HepG2 (cell line): ENCODE data around the gene ZNF331. TPM values are rescaled to one million over a fixed set of nuclear protein-coding genes. Genes with fewer than 3 reads are reported as not detected.

ENCODE experiments used
- ASH2L ChIP-seq: fragments of 300-600, 200-600 bp; sonication (generic); IDR thresholded peaks from 2 replicates; pipeline ENCODE4 v1.7.0; 2017; ENCODE audit warnings: low read depth, mild to moderate bottlenecking, moderate library complexity, mixed read lengths, low read length; ENCODE audit not compliant: insufficient read length
- CBX1 ChIP-seq: IDR thresholded peaks from one replicate; pipeline ENCODE4 v1.6.1; 2016; ENCODE audit warnings: antibody characterized with exemption, low read depth
- CENPBD1 ChIP-seq: sonication (generic); formaldehyde crosslinking; IDR thresholded peaks from 2 replicates; pipeline ENCODE4 v1.8.0; 2022; ENCODE audit warnings: missing genetic modification reagents, low read depth, mild to moderate bottlenecking, borderline replicate concordance
- GLI4 ChIP-seq: sonication (generic); formaldehyde crosslinking; IDR thresholded peaks from 2 replicates; pipeline ENCODE4 v1.5.1; 2020; ENCODE audit warnings: missing genetic modification reagents, mild to moderate bottlenecking, moderate library complexity, borderline replicate concordance
- GTF3A ChIP-seq: sonication (generic); formaldehyde crosslinking; conservative IDR thresholded peaks from 2 replicates; pipeline ENCODE4 v1.4.0; 2020; ENCODE audit warnings: mild to moderate bottlenecking, missing genetic modification reagents
- HCFC1 ChIP-seq: fragments of 150-350 bp; IDR thresholded peaks from 2 replicates; pipeline ENCODE4 v1.6.1; 2014; ENCODE audit warnings: low read depth, low read length
- HOXA9 ChIP-seq: sonication (generic); formaldehyde crosslinking; IDR thresholded peaks from 2 replicates; pipeline ENCODE4 v1.8.1; 2022; ENCODE audit warnings: missing genetic modification reagents, mild to moderate bottlenecking, moderate library complexity, borderline replicate concordance
- IKZF4 ChIP-seq: sonication (generic); formaldehyde crosslinking; IDR thresholded peaks from 2 replicates; pipeline ENCODE4 v1.5.1; 2020; ENCODE audit warnings: borderline replicate concordance, mild to moderate bottlenecking, low read depth, missing genetic modification reagents; ENCODE audit errors: not compliant biosample characterization
- KAT2B ChIP-seq: fragments of 150-350 bp; IDR thresholded peaks from 2 replicates; pipeline ENCODE4 v1.6.1; 2014; ENCODE audit warnings: low read depth, low read length, borderline replicate concordance
- SAP130 ChIP-seq: IDR thresholded peaks from 2 replicates; pipeline ENCODE4 v1.6.1; 2016; ENCODE audit warnings: low read depth
- ZFP82 ChIP-seq: sonication (generic); formaldehyde crosslinking; IDR thresholded peaks from 2 replicates; pipeline ENCODE4 v1.5.1; 2020; ENCODE audit warnings: mild to moderate bottlenecking, missing genetic modification reagents, borderline replicate concordance
- ZFY ChIP-seq: sonication (generic); formaldehyde crosslinking; IDR thresholded peaks from 2 replicates; pipeline ENCODE4 v1.4.0; 2020; ENCODE audit warnings: missing genetic modification reagents
- ZNF331 ChIP-seq: sonication (generic); formaldehyde crosslinking; IDR thresholded peaks from 2 replicates; pipeline ENCODE4 v1.4.0; 2020; ENCODE audit warnings: missing genetic modification reagents
- ZNF354B ChIP-seq: sonication (generic); formaldehyde crosslinking; IDR thresholded peaks from 2 replicates; pipeline ENCODE4 v1.8.0; 2022; ENCODE audit warnings: mild to moderate bottlenecking, missing genetic modification reagents
- ZNF367 ChIP-seq: sonication (generic); formaldehyde crosslinking; IDR thresholded peaks from 2 replicates; pipeline ENCODE4 v1.4.0; 2020; ENCODE audit warnings: missing genetic modification reagents, borderline replicate concordance
- ZNF563 ChIP-seq: sonication (generic); formaldehyde crosslinking; IDR thresholded peaks from 2 replicates; pipeline ENCODE4 v1.8.0; 2022; ENCODE audit warnings: mild to moderate bottlenecking, moderate library complexity, missing genetic modification reagents
- ZNF574 ChIP-seq: sonication (generic); formaldehyde crosslinking; IDR thresholded peaks from 2 replicates; pipeline ENCODE4 v1.4.0; 2020; ENCODE audit warnings: missing genetic modification reagents
- ZNF614 ChIP-seq: IDR thresholded peaks from 2 replicates; pipeline ENCODE4 v1.6.1; 2018; ENCODE audit warnings: missing biosample characterization, missing genetic modification reagents, inconsistent platforms, borderline replicate concordance
- ZNF615 ChIP-seq: sonication (generic); formaldehyde crosslinking; IDR thresholded peaks from 2 replicates; pipeline ENCODE4 v1.5.0; 2020; ENCODE audit warnings: mild to moderate bottlenecking, missing genetic modification reagents, borderline replicate concordance
- ZNF83 ChIP-seq: sonication (generic); formaldehyde crosslinking; IDR thresholded peaks from 2 replicates; pipeline ENCODE4 v1.4.0; 2020; ENCODE audit warnings: missing genetic modification reagents, mild to moderate bottlenecking, borderline replicate concordance
- polyA plus RNA-seq, 8 experiments: library from polyadenylated mRNA; depleted of rRNA in 3 of 8; stranded (reverse) in 7 of 8; unstranded in 1 of 8; fragments of >200 nt; fragmentation: Illumina TruSeq in 4 of 8; extraction: Trizol in 4 of 8; gene quantifications; 2 replicates each; pipeline versions ENCODE4 v1.2.1 to v1.2.3, GENCODE V29; 2011 to 2016; ENCODE audit warnings: low read depth in 4 of 8, missing spikeins in 1 of 8, mixed read lengths in 1 of 8; ENCODE audit not compliant: insufficient read depth in 1 of 8
- total RNA-seq, 5 experiments: library from RNA; depleted of rRNA; stranded (reverse); fragments of >200 nt; fragmentation: Illumina TruSeq; extraction: Trizol; gene quantifications; 2 replicates each; pipeline ENCODE4 v1.2.3, GENCODE V29; 2016; ENCODE audit warnings: low read depth in 1 of 5
- TF ChIP-seq, protein P1 (sequence below): IDR thresholded peaks from 2 replicates; pipeline ENCODE4 v1.6.1; 2016; ENCODE audit warnings: missing genetic modification reagents, missing compliant biosample characterization
- TF ChIP-seq, protein P2 (sequence below): sonication (generic); formaldehyde crosslinking; IDR thresholded peaks from 2 replicates; pipeline ENCODE4 v1.4.0; 2020; ENCODE audit warnings: missing genetic modification reagents
- TF ChIP-seq, protein P3 (sequence below): IDR thresholded peaks from 2 replicates; pipeline ENCODE4 v1.6.1; 2016

Gene ZNF331
- total and polyA plus RNA-seq, 2 of the 13 experiments (the other 11 are each of a cell fraction or from before 2014, with no cell fraction given): 8.2 to 13.3 TPM

DNA sequence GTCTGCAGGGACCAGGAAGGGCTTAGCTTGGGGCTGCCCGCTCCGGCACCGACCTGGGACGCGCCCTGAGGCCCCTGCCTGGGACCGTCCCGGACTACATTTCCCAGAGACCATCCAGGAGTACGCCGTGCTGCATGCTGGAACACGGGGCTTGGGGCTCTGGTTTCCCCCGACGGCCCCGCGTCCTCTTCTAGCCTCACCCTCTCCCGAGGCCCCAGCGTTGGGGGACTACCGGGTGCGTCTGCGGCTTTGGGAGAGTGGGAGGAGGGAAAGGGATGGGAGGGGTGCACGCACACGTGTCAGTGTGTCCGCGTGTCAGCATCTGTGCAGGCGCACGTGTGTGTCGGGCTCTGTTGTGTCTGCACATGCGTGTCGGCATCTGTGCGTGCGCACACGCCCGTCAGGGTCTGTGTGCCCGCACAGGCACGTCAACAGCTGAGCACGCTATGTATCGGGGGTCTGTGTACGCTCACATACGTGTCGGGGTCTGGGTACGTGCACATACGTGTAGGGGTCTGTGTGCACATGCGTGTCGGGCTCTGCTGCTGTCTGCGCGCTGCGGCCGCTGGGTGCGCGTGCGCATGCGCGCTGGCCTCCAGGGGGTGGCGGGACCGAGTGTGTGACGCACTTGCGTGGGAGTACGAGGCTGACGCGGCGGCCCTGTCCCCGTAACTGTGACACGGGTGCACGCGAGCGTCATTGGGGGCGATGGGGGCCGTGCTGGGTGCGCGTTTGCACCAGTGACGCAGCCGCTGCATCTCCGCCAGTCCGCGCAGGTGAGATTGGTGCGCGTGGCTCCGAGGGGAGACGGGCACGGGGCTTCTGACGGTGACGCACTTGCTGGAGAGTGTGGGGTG lies at the start of gene ZNF331 (continued):
- TF ChIP-seq KAT2B (no peak), SAP130 (CRISPR knock-in tag) (peak; percentile 61; the same call in 1 of the 2 replicates), ZNF614 (CRISPR knock-in tag) (no peak), CBX1 (no peak), ZNF367 (CRISPR knock-in tag) (no peak), GTF3A (CRISPR knock-in tag) (no peak), ZFY (CRISPR knock-in tag) (peak; percentile 42; the same call in 1 of the 2 replicates), ZNF83 (CRISPR knock-in tag) (no peak; the same call in 1 of the 2 replicates), HOXA9 (CRISPR knock-in tag) (peak; percentile 72; the same call in 1 of the 2 replicates), ZNF615 (no peak), HCFC1 (peak; percentile 58; the same call in 1 of the 2 replicates), CENPBD1 (CRISPR knock-in tag) (no peak), ZFP82 (CRISPR knock-in tag) (0 out of 2 replicates have a peak, but pooled peaks have one; percentile 27), ASH2L (peak; percentile 34), ZNF574 (peak; percentile 24; the same call in 1 of the 2 replicates), IKZF4 (CRISPR knock-in tag) (peak; percentile 90), ZNF331 (no peak), ZNF563 (peak; percentile 66; the same call in 1 of the 2 replicates), GLI4 (CRISPR knock-in tag) (0 out of 2 replicates have a peak, but pooled peaks have one; percentile 63), ZNF354B (CRISPR knock-in tag) (0 out of 2 replicates have a peak, but pooled peaks have one; percentile 33)
- TF ChIP-seq, protein P1, sequence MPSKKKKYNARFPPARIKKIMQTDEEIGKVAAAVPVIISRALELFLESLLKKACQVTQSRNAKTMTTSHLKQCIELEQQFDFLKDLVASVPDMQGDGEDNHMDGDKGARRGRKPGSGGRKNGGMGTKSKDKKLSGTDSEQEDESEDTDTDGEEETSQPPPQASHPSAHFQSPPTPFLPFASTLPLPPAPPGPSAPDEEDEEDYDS (CRISPR knock-in tag): no peak
- TF ChIP-seq, protein P2, sequence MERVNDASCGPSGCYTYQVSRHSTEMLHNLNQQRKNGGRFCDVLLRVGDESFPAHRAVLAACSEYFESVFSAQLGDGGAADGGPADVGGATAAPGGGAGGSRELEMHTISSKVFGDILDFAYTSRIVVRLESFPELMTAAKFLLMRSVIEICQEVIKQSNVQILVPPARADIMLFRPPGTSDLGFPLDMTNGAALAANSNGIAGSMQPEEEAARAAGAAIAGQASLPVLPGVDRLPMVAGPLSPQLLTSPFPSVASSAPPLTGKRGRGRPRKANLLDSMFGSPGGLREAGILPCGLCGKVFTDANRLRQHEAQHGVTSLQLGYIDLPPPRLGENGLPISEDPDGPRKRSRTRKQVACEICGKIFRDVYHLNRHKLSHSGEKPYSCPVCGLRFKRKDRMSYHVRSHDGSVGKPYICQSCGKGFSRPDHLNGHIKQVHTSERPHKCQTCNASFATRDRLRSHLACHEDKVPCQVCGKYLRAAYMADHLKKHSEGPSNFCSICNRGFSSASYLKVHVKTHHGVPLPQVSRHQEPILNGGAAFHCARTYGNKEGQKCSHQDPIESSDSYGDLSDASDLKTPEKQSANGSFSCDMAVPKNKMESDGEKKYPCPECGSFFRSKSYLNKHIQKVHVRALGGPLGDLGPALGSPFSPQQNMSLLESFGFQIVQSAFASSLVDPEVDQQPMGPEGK: peak; percentile 52; the same call in 1 of the 2 replicates
- TF ChIP-seq, protein P3, sequence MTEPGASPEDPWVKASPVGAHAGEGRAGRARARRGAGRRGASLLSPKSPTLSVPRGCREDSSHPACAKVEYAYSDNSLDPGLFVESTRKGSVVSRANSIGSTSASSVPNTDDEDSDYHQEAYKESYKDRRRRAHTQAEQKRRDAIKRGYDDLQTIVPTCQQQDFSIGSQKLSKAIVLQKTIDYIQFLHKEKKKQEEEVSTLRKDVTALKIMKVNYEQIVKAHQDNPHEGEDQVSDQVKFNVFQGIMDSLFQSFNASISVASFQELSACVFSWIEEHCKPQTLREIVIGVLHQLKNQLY: no peak
